H9 (cell line): ENCODE results near the gene PUS10. TPM values are rescaled to one million over a fixed set of nuclear protein-coding genes. Genes with fewer than 3 reads are reported as not detected.

Source experiments
- DNase-seq: peaks from one replicate; pipeline ENCODE4 v3.0.0-alpha.2; 2017
- H2AFZ ChIP-seq: one replicate; pipeline ENCODE4 v1.6.1; 2013; ENCODE audit warnings: mild to moderate bottlenecking, low read length, control low read depth, moderate library complexity
- H2AK5ac ChIP-seq: 2 replicates; pipeline ENCODE4 v1.6.1; 2013; ENCODE audit warnings: low read length, control low read depth, mixed read lengths; ENCODE audit not compliant: insufficient read length
- H2BK120ac ChIP-seq: one replicate; pipeline ENCODE4 v1.6.1; 2013; ENCODE audit warnings: low read depth, mild to moderate bottlenecking, low read length, control low read depth, inconsistent platforms; ENCODE audit not compliant: poor library complexity, severe bottlenecking
- H2BK12ac ChIP-seq: 2 replicates; pipeline ENCODE4 v1.6.1; 2013; ENCODE audit warnings: low read length, control low read depth, mixed read lengths, low read depth; ENCODE audit not compliant: insufficient read length
- H2BK15ac ChIP-seq: 2 replicates; pipeline ENCODE4 v1.6.1; 2013; ENCODE audit warnings: low read depth, low read length, control low read depth
- H2BK20ac ChIP-seq: one replicate; pipeline ENCODE4 v1.6.1; 2013; ENCODE audit warnings: low read depth, mild to moderate bottlenecking, low read length, control low read depth, inconsistent platforms; ENCODE audit not compliant: poor library complexity, severe bottlenecking
- H2BK5ac ChIP-seq: 2 replicates; pipeline ENCODE4 v1.6.1; 2013; ENCODE audit warnings: low read length, control low read depth, mixed read lengths; ENCODE audit not compliant: insufficient read length
- H3K14ac ChIP-seq: 2 replicates; pipeline ENCODE4 v1.6.1; 2013; ENCODE audit warnings: low read length, control low read depth; ENCODE audit not compliant: insufficient read depth
- H3K18ac ChIP-seq: 2 replicates; pipeline ENCODE4 v1.6.1; 2013; ENCODE audit warnings: low read depth, mild to moderate bottlenecking, mixed read lengths, low read length, control low read depth; ENCODE audit not compliant: insufficient read length
- H3K23ac ChIP-seq: 2 replicates; pipeline ENCODE4 v1.6.1; 2013; ENCODE audit warnings: low read length, control low read depth, mixed read lengths, low read depth; ENCODE audit not compliant: insufficient read length
- H3K23me2 ChIP-seq: 2 replicates; pipeline ENCODE4 v1.6.1; 2013; ENCODE audit warnings: low read depth, mild to moderate bottlenecking, mixed read lengths, low read length, control low read depth; ENCODE audit not compliant: insufficient read length, poor library complexity, severe bottlenecking
- H3K27ac ChIP-seq: 2 replicates; pipeline ENCODE4 v1.5.1; 2013; ENCODE audit warnings: low read length, control low read depth, mixed read lengths, low read depth; ENCODE audit not compliant: insufficient read length
- H3K27me3 ChIP-seq: 2 replicates; pipeline ENCODE4 v1.6.1; 2013; ENCODE audit warnings: low read length, control low read depth, inconsistent platforms; ENCODE audit not compliant: insufficient read depth
- H3K4ac ChIP-seq: 2 replicates; pipeline ENCODE4 v1.6.1; 2013; ENCODE audit warnings: low read depth, mild to moderate bottlenecking, control low read depth, inconsistent platforms, low read length, moderate library complexity
- H3K4me1 ChIP-seq: 2 replicates; pipeline ENCODE4 v1.6.1; 2013; ENCODE audit warnings: low read length, control low read depth, inconsistent platforms; ENCODE audit not compliant: insufficient read depth
- H3K4me2 ChIP-seq: 2 replicates; pipeline ENCODE4 v1.6.1; 2013; ENCODE audit warnings: low read length, control low read depth, mixed read lengths; ENCODE audit not compliant: insufficient read length, insufficient read depth
- H3K56ac ChIP-seq: 2 replicates; pipeline ENCODE4 v1.6.1; 2013; ENCODE audit warnings: low read depth, mild to moderate bottlenecking, mixed read lengths, low read length, control low read depth; ENCODE audit not compliant: insufficient read length
- H3K79me1 ChIP-seq: 2 replicates; pipeline ENCODE4 v1.6.1; 2013; ENCODE audit warnings: low read depth, mild to moderate bottlenecking, moderate library complexity, low read length, control low read depth, inconsistent platforms; ENCODE audit not compliant: insufficient read depth, poor library complexity, severe bottlenecking
- H3K79me2 ChIP-seq: 2 replicates; pipeline ENCODE4 v1.6.1; 2013; ENCODE audit warnings: low read length, control low read depth, inconsistent platforms; ENCODE audit not compliant: insufficient read depth
- H3K9ac ChIP-seq: 2 replicates; pipeline ENCODE4 v1.6.1; 2013; ENCODE audit warnings: low read length, control low read depth, mixed read lengths; ENCODE audit not compliant: insufficient read length; ENCODE audit errors: extremely low read depth
- H3K9me3 ChIP-seq: one replicate; pipeline ENCODE4 v1.6.1; 2013; ENCODE audit warnings: low read depth, low read length, inconsistent platforms; ENCODE audit not compliant: control insufficient read depth
- H3T11ph ChIP-seq: one replicate; pipeline ENCODE4 v1.6.1; 2013; ENCODE audit warnings: mild to moderate bottlenecking, low read length, control low read depth, inconsistent platforms
- H4K20me1 ChIP-seq: one replicate; pipeline ENCODE4 v1.6.1; 2013; ENCODE audit not compliant: control insufficient read depth, insufficient read length, insufficient read depth
- H4K5ac ChIP-seq: 2 replicates; pipeline ENCODE4 v1.6.1; 2013; ENCODE audit warnings: low read depth, mild to moderate bottlenecking, mixed read lengths, low read length, control low read depth; ENCODE audit not compliant: insufficient read length
- H4K8ac ChIP-seq: replicated peaks from 2 replicates; pipeline ENCODE4 v1.6.1; 2013; ENCODE audit warnings: low read length, control low read depth, mixed read lengths, low read depth; ENCODE audit not compliant: insufficient read length
- H4K91ac ChIP-seq: 2 replicates; pipeline ENCODE4 v1.6.1; 2013; ENCODE audit warnings: low read depth, mild to moderate bottlenecking, moderate library complexity, mixed read lengths, low read length, control low read depth; ENCODE audit not compliant: insufficient read length
- H3K27ac Mint-ChIP-seq, 3 experiments: 2 replicates in 2 of 3; 3 replicates in 1 of 3; pipeline ENCODE4 v1.8.0; 2020 to 2021; ENCODE audit warnings: mixed read lengths in 3 of 3, mild to moderate bottlenecking in 1 of 3, moderate library complexity in 1 of 3
- H3K27me3 Mint-ChIP-seq: 2 replicates; pipeline ENCODE4 v1.8.0; 2021; ENCODE audit warnings: low read depth, mild to moderate bottlenecking, moderate library complexity, mixed read lengths
- H3K36me3 Mint-ChIP-seq, 3 experiments: 2 replicates in 2 of 3; 3 replicates in 1 of 3; pipeline ENCODE4 v1.8.0; 2020 to 2021; ENCODE audit warnings: low read depth in 3 of 3, mixed read lengths in 3 of 3; ENCODE audit not compliant: insufficient read depth in 1 of 3
- H3K4me1 Mint-ChIP-seq, 2 experiments: 2 replicates each; pipeline ENCODE4 v1.8.0; 2020; ENCODE audit warnings: mixed read lengths in 2 of 2
- H3K4me3 Mint-ChIP-seq, 2 experiments: 2 replicates in 1 of 2; 3 replicates in 1 of 2; pipeline ENCODE4 v1.8.0; 2020 to 2021; ENCODE audit warnings: mild to moderate bottlenecking in 2 of 2, mixed read lengths in 2 of 2, moderate library complexity in 1 of 2
- H3K9me3 Mint-ChIP-seq, 2 experiments: 2 replicates in 1 of 2; 3 replicates in 1 of 2; pipeline ENCODE4 v1.8.0; 2020; ENCODE audit warnings: mild to moderate bottlenecking in 2 of 2, mixed read lengths in 2 of 2, moderate library complexity in 1 of 2
- WGBS: extraction: QIAGEN DNeasy Blood & Tissue Kit; methylation state at CpG from one replicate; pipeline ENCODE4 v1.1.7; 2013; ENCODE audit warnings: missing lambda C conversion rate, low lambda C conversion rate, mixed read lengths; ENCODE audit not compliant: insufficient read length; ENCODE audit errors: extremely low coverage; 5-methylcytosine and 5-hydroxymethylcytosine counted together
- total RNA-seq: library from RNA; stranded (reverse); gene quantifications from 2 replicates; pipeline ENCODE4 v1.2.1, GENCODE V29; 2021
- TF ChIP-seq, protein P1 (sequence below): fragments of 200-600 bp; sonication (generic); conservative IDR thresholded peaks from 3 replicates; pipeline ENCODE4 v1.8.0; 2021; ENCODE audit warnings: antibody characterized with exemption, mild to moderate bottlenecking

PUS10 gene
- total RNA-seq, 1 experiment from 2014 or later, result 2.3 TPM

DNA sequence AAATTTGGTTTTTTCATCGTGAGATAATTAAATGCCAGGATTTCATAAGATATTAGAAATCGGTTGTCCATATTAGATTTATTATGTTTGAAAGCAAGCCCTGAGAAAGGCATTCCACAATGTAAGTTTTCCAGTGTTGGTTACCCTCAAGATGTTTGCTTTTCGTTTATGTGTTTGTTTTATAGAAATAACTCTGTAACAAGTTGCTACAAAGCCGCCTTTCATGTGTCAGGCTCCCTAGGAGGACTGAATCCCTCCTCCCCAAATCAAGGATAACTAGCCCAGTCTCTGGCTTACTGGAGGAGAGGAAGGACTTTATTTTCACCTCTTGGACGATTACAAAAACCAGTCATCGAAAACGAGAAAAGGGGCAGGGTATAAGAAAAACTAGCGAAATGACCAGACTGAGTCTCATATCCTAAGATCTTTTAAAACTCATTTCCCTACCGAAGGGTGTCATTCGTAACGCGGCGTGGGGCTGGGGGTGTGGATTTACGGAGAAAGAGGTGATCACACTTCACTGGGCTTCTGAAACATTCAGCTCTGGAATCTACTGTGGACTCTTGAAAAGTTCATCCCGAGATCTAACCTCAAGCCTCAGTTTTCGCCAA lies 1.6 kb downstream of the PUS10 start:
- Histone ChIP-seq H3K27me3 (no peaks in the 10 kb centered on the region), H3K4ac (no peak overlapping the region), H2BK120ac (no peak overlapping the region), H3T11ph (no peak overlapping the region), H3K14ac (no peak overlapping the region), H3K79me1 (peaks cover 4% of the 10 kb centered on the region), H4K20me1 (no peaks in the 10 kb centered on the region), H3K9me3 (no peaks in the 10 kb centered on the region), H3K23me2 (peaks cover 6% of the 10 kb centered on the region), H3K4me2 (peak overlapping the region; percentile 90), H2BK15ac (no peak overlapping the region), H3K79me2 (peaks cover 4% of the 10 kb centered on the region; the same call in 1 of the 2 replicates), H3K27ac (peak overlapping the region; percentile 40), H2BK5ac (no peak overlapping the region), H2AFZ (peak overlapping the region; percentile 76), H3K9ac (peak overlapping the region; percentile 72), H3K23ac (no peak overlapping the region), H4K8ac (no peak overlapping the region), H3K56ac (peak overlapping the region; percentile 26), H3K18ac (no peak overlapping the region), H3K4me1 (no peaks in the 10 kb centered on the region), H2AK5ac (no peak overlapping the region), H2BK20ac (no peak overlapping the region), H4K91ac (no peak overlapping the region), H4K5ac (no peak overlapping the region), H2BK12ac (no peak overlapping the region)
- Mint-ChIP-seq H3K4me3 (peak overlapping the region; percentile 90 to 100), H3K4me1 (peaks cover 12 to 20% of the 10 kb centered on the region in 2 experiments), H3K9me3 (no peaks in the 10 kb centered on the region), H3K27ac (peak overlapping the region; percentile 99 to 100 (median 99)), H3K36me3 (peaks cover 5 to 7% (median 6%) of the 10 kb centered on the region in 3 experiments; a peak in 5 of 7 replicates), H3K27me3 (no peaks in the 10 kb centered on the region)
- TF ChIP-seq, protein P1, sequence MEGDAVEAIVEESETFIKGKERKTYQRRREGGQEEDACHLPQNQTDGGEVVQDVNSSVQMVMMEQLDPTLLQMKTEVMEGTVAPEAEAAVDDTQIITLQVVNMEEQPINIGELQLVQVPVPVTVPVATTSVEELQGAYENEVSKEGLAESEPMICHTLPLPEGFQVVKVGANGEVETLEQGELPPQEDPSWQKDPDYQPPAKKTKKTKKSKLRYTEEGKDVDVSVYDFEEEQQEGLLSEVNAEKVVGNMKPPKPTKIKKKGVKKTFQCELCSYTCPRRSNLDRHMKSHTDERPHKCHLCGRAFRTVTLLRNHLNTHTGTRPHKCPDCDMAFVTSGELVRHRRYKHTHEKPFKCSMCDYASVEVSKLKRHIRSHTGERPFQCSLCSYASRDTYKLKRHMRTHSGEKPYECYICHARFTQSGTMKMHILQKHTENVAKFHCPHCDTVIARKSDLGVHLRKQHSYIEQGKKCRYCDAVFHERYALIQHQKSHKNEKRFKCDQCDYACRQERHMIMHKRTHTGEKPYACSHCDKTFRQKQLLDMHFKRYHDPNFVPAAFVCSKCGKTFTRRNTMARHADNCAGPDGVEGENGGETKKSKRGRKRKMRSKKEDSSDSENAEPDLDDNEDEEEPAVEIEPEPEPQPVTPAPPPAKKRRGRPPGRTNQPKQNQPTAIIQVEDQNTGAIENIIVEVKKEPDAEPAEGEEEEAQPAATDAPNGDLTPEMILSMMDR, result no peak
- no CpG with 5 or more reads among the region's 16 CpGs for WGBS
- DNase-seq, result no peak
